Measurements from ENCODE around the gene ASPM. TPM values are rescaled to one million over a fixed set of nuclear protein-coding genes. Genes with fewer than 3 reads are reported as not detected.

Gene ASPM
- total RNA-seq, 4 donors from 2014 or later = 2.8 to 7.0 (median 4.2) TPM

DNA sequence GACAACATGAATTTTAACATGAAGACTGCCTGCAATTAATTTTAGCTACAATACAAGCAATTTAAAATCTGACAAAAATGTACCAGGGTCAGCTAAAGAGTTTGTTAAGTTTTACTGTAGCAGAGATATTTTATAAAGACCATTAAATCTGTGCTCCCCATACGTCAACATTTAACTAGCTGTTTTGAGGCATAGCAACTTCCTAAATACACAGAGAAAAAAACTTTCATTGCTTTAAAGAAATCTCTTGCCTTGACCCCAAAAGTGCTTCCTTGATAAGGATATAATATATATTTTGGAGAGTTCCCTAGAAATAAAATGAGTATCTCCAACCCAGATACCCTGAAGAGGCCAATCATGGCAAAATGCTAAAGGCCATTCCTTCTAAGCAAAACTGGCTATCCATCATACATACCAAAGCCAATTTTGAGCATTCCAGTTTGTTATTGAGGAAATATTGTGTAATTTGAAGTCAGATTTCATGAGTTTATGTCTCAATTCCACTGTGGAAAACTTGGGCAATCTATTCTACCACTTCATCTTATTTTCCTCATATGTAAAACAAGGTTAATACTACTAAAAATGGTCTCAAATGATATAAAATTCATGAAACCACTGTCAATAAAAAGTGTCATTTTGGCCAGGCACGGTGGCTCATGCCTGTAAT, 19.1 kb downstream of the ASPM start:
- H3K4me3 ChIP-seq (ENCODE audit: low read depth, poor library complexity, severe bottlenecking) = no peak overlapping the region
- no peak for DNase-seq (ENCODE audit: low spot score in 2 of 2)
- no peak for TF ChIP-seq CTCF (IDR thresholded peaks at IDR 0.05)
- no peak for TF ChIP-seq POLR2A (IDR thresholded peaks at IDR 0.05)
- 91 to 93% methylated on average over 2 of the region's 2 CpGs for WGBS, 2 donors
- intact Hi-C loops (cut with DNase I; ENCODE audit: low total_unique reads) = no loop called here

- intact Hi-C loops (cut with DNase I; ENCODE audit: low total_unique reads) = no loop called here
- DNase-seq (ENCODE audit: low spot score in 2 of 2) = no peak
- no peak overlapping the region for H3K4me3 ChIP-seq (ENCODE audit: low read depth, poor library complexity, severe bottlenecking)
- TF ChIP-seq CTCF (IDR thresholded peaks at IDR 0.05) = no peak
- no peak for TF ChIP-seq POLR2A (IDR thresholded peaks at IDR 0.05)
- WGBS, 2 donors = 48 to 58% methylated on average over 3 of the region's 3 CpGs
These were observed 19.8 kb downstream of the ASPM start for GRCh38 chr1:197126691-197127090.

- 90 to 92% methylated on average over 1 of the region's 1 CpG for WGBS, 2 donors
- TF ChIP-seq CTCF (IDR thresholded peaks at IDR 0.05) = no peak
- TF ChIP-seq POLR2A (IDR thresholded peaks at IDR 0.05) = no peak
- intact Hi-C loops (cut with DNase I; ENCODE audit: low total_unique reads) = no loop called here
- DNase-seq (ENCODE audit: low spot score in 2 of 2) = no peak
- no peak overlapping the region for H3K4me3 ChIP-seq (ENCODE audit: low read depth, poor library complexity, severe bottlenecking)
These were observed 22.1 kb downstream of the ASPM start for GRCh38 chr1:197124376-197124775.

DNA sequence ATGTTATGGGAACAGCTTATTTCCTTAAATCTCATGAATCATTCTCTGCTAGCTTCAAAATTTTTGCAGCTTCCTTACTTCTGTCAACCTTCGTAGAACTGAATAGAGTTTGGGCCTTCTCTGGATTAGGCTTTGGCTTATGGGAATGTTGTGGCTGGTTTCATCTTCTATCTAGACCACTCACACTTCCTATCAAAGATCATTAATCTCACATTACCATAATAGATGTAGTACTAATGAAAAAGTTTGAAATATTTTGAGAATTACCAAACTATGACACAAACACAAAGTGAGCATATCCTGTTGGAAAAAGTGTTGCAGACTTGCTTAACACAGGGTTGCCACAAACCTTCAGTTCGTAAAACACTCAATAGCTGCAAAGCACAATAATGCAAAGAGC, 30.3 kb downstream of the ASPM start:
- no peak for DNase-seq (ENCODE audit: low spot score in 2 of 2)
- no peak overlapping the region for H3K4me3 ChIP-seq (ENCODE audit: low read depth, poor library complexity, severe bottlenecking)
- TF ChIP-seq POLR2A (IDR thresholded peaks at IDR 0.05) = no peak
- WGBS, 2 donors = 95 to 98% methylated on average over 2 of the region's 2 CpGs
- intact Hi-C loops (cut with DNase I; ENCODE audit: low total_unique reads) = no loop called here

GRCh38 chr1:197106869-197107268, 39.6 kb downstream of the ASPM start:
- WGBS, 2 donors = 100% methylated on average over 1 of the region's 1 CpG
- intact Hi-C loops (cut with DNase I; ENCODE audit: low total_unique reads) = no loop called here
- no peak for DNase-seq (ENCODE audit: low spot score in 2 of 2)
- H3K4me3 ChIP-seq (ENCODE audit: low read depth, poor library complexity, severe bottlenecking) = no peak overlapping the region
- TF ChIP-seq POLR2A (IDR thresholded peaks at IDR 0.05) (no peak), CTCF (IDR thresholded peaks at IDR 0.05) (no peak)

- DNase-seq (ENCODE audit: low spot score in 2 of 2) = no peak
- TF ChIP-seq CTCF (IDR thresholded peaks at IDR 0.05) = no peak
- no peak for TF ChIP-seq POLR2A (IDR thresholded peaks at IDR 0.05)
- intact Hi-C loops (cut with DNase I; ENCODE audit: low total_unique reads) = no loop called here
- 98 to 99% methylated on average over 5 of the region's 5 CpGs for WGBS, 2 donors
- no peak overlapping the region for H3K4me3 ChIP-seq (ENCODE audit: low read depth, poor library complexity, severe bottlenecking)
These were observed 43.2 kb downstream of the ASPM start for GRCh38 chr1:197103300-197103699.
